PFSK-1 (cell line): ENCODE results near the gene TCF7L1.

ENCODE experiments used
- FOXP2 ChIP-seq: optimal IDR thresholded peaks from 2 replicates; pipeline ENCODE3; 2011; ENCODE audit warnings: borderline replicate concordance, control low read depth, inconsistent platforms; ENCODE audit not compliant: insufficient read depth; ENCODE audit errors: extremely low read length, extremely low read depth
- POLR2AphosphoS5 ChIP-seq: IDR thresholded peaks from 2 replicates; pipeline ENCODE4 v1.6.1; 2012; ENCODE audit warnings: low read depth, mild to moderate bottlenecking, control low read depth, low read length, moderate library complexity
- SIN3A ChIP-seq: IDR thresholded peaks from 2 replicates; pipeline ENCODE4 v1.6.1; 2012; ENCODE audit warnings: mild to moderate bottlenecking, low read length, moderate library complexity, borderline replicate concordance; ENCODE audit not compliant: insufficient read depth
- TAF1 ChIP-seq: IDR thresholded peaks from 2 replicates; pipeline ENCODE4 v1.6.1; 2012; ENCODE audit warnings: low read length, control low read depth, borderline replicate concordance; ENCODE audit not compliant: insufficient read depth
- TF ChIP-seq, protein P1 (sequence below), 2 experiments: IDR thresholded peaks; 2 replicates each; pipeline versions ENCODE4 v1.6.1 to v1.8.0; 2011 to 2012; ENCODE audit warnings: low read depth in 2 of 2, low read length in 2 of 2, control low read depth in 1 of 2, inconsistent platforms in 1 of 2, mild to moderate bottlenecking in 1 of 2, moderate library complexity in 1 of 2; ENCODE audit not compliant: insufficient read depth in 1 of 2

TCF7L1 gene

DNA sequence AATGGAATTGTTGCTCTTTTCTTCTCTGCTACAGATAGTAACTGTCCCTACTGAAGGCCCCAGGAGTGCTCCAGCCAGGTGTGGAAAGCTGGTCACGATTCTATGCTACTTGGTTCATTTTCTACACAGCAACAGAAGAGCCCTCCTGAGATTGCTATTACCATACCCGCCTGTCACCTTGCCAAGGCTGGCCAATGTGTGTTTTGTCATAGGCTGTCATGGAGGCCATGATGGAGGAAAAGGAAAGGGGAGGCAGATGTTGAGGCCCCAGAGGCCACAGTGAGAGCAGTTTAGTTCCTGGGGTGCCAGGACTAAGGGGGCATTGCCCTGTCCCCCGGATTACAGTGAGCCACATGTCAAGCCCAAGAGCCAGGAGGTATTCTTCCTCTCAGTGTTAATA lies 222.3 kb downstream of the TCF7L1 start:
- TF ChIP-seq, protein P1, sequence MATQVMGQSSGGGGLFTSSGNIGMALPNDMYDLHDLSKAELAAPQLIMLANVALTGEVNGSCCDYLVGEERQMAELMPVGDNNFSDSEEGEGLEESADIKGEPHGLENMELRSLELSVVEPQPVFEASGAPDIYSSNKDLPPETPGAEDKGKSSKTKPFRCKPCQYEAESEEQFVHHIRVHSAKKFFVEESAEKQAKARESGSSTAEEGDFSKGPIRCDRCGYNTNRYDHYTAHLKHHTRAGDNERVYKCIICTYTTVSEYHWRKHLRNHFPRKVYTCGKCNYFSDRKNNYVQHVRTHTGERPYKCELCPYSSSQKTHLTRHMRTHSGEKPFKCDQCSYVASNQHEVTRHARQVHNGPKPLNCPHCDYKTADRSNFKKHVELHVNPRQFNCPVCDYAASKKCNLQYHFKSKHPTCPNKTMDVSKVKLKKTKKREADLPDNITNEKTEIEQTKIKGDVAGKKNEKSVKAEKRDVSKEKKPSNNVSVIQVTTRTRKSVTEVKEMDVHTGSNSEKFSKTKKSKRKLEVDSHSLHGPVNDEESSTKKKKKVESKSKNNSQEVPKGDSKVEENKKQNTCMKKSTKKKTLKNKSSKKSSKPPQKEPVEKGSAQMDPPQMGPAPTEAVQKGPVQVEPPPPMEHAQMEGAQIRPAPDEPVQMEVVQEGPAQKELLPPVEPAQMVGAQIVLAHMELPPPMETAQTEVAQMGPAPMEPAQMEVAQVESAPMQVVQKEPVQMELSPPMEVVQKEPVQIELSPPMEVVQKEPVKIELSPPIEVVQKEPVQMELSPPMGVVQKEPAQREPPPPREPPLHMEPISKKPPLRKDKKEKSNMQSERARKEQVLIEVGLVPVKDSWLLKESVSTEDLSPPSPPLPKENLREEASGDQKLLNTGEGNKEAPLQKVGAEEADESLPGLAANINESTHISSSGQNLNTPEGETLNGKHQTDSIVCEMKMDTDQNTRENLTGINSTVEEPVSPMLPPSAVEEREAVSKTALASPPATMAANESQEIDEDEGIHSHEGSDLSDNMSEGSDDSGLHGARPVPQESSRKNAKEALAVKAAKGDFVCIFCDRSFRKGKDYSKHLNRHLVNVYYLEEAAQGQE (IDR thresholded peaks at IDR 0.05; ENCODE audit: insufficient read depth in 1 of 2, low read depth in 2 of 2, low read length in 2 of 2): no peak
- TF ChIP-seq POLR2AphosphoS5: no peak
- TF ChIP-seq SIN3A: no peak
- no peak for TF ChIP-seq FOXP2
- TF ChIP-seq TAF1: no peak

DNA sequence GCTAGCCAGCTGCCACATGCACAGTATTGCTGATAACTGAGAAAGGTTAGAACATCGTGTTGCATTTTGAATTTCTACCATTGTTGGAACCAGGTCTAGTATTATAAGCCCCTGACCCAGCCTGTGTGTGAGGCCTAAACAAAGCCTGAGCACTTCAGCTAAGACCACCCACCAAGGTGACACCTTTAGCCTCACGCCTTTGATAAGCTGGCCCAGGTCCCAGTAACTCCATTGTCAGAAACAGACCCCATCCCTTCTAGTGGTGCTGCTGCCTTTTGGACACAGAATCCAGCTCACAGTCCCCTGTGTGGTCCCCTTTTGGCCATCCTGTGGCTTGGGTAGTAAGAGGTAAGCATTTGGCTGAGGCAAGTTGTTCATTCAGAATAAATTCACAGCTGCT lies 223.0 kb downstream of the TCF7L1 start:
- TF ChIP-seq SIN3A (no peak), POLR2AphosphoS5 (no peak), FOXP2 (no peak)
- TF ChIP-seq, protein P1 (IDR thresholded peaks at IDR 0.05; ENCODE audit: insufficient read depth in 1 of 2, low read depth in 2 of 2, low read length in 2 of 2): no peak

DNA sequence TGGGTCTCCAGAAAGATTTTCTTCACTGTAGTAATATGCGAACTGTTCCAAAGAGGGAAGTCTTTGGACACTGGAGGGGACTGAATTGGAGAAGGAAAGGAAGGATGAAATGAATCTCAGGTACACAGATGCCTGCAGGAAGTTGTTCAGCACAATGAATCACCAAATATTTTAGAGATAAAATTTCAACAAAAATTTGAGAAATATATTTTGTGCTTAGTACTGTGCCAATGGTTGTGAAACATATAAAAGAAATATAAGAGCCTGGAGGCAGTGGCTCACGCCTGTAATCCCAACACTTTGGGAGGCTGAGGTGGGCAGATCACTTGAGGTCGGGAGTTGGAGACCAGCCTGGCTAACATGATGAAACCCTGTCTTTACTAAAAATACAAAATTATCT lies 224.5 kb downstream of the TCF7L1 start:
- TF ChIP-seq FOXP2 (no peak), SIN3A (no peak), POLR2AphosphoS5 (no peak), TAF1 (no peak)
- TF ChIP-seq, protein P1 (IDR thresholded peaks at IDR 0.05; ENCODE audit: insufficient read depth in 1 of 2, low read depth in 2 of 2, low read length in 2 of 2): no peak
